Keratinocyte (primary cell): ENCODE measurements around the gene CLNK. TPM values are rescaled to one million over a fixed set of nuclear protein-coding genes. Genes with fewer than 3 reads are reported as not detected.
A peak's percentile ranks its signal among the peaks of the same experiment; 100 is the strongest.
"Not testable (repeated sequence)": the region's sequence is repeated elsewhere in the genome, so short reads cannot be mapped to it uniquely, and the experiment has no call there.

Experiments
- DNase-seq: peaks from one replicate; pipeline ENCODE4 v3.0.0-alpha.2; 2011; ENCODE audit warnings: low read depth, missing footprints, low spot score
- FAIRE-seq: peaks from 2 replicates; lab custom pipeline; 2011; peaks lifted over from hg19 to GRCh38; lab: Jason Lieb, UNC
- H2AFZ ChIP-seq: 2 replicates; pipeline ENCODE4 v1.6.0; 2012; ENCODE audit warnings: low read length, control low read depth, inconsistent platforms; ENCODE audit not compliant: control insufficient read depth
- H3K27ac ChIP-seq: 2 replicates; pipeline ENCODE4 v1.5.1; 2011; ENCODE audit warnings: low read length; ENCODE audit not compliant: control insufficient read depth, insufficient read depth
- H3K27me3 ChIP-seq: 3 replicates; pipeline ENCODE4 v1.6.0; 2011; ENCODE audit warnings: low read length; ENCODE audit not compliant: control insufficient read depth, insufficient read depth; ENCODE audit errors: extremely low read depth
- H3K36me3 ChIP-seq, 2 experiments: 2 replicates in 1 of 2; 3 replicates in 1 of 2; pipeline ENCODE4 v1.5.1; 2011; ENCODE audit warnings: low read length in 2 of 2, mild to moderate bottlenecking in 1 of 2; ENCODE audit not compliant: control insufficient read depth in 2 of 2, insufficient read depth in 2 of 2; ENCODE audit errors: extremely low read depth in 1 of 2
- H3K4me1 ChIP-seq: 3 replicates; pipeline ENCODE4 v1.5.1; 2011; ENCODE audit warnings: low read length; ENCODE audit not compliant: control insufficient read depth, insufficient read depth; ENCODE audit errors: extremely low read depth
- H3K4me2 ChIP-seq: 3 replicates; pipeline ENCODE4 v1.6.0; 2011; ENCODE audit warnings: low read depth, low read length; ENCODE audit not compliant: control insufficient read depth, insufficient read depth; ENCODE audit errors: extremely low read depth
- H3K4me3 ChIP-seq, 3 experiments: fragments of 200-600 bp in 1 of 3; sonication (generic) in 1 of 3; 2 replicates in 2 of 3; 3 replicates in 1 of 3; pipeline ENCODE4 v1.5.1; 2011 to 2016; ENCODE audit warnings: low read length in 3 of 3, mild to moderate bottlenecking in 3 of 3, control low read depth in 2 of 3, inconsistent platforms in 1 of 3, low read depth in 1 of 3, mixed read lengths in 1 of 3, mixed run types in 1 of 3, moderate library complexity in 1 of 3; ENCODE audit not compliant: control insufficient read depth in 2 of 3, insufficient read depth in 2 of 3; ENCODE audit errors: extremely low read depth in 1 of 3
- H3K79me2 ChIP-seq: 2 replicates; pipeline ENCODE4 v1.6.0; 2012; ENCODE audit warnings: low read length; ENCODE audit not compliant: control insufficient read depth, insufficient read depth
- H3K9ac ChIP-seq: 3 replicates; pipeline ENCODE4 v1.6.0; 2011; ENCODE audit warnings: low read length; ENCODE audit not compliant: control insufficient read depth, insufficient read depth; ENCODE audit errors: extremely low read depth
- H3K9me1 ChIP-seq: 3 replicates; pipeline ENCODE4 v1.6.0; 2011; ENCODE audit warnings: low read length; ENCODE audit not compliant: control insufficient read depth, insufficient read depth; ENCODE audit errors: extremely low read depth
- H3K9me3 ChIP-seq: 2 replicates; pipeline ENCODE4 v1.5.1; 2012; ENCODE audit warnings: low read depth, low read length; ENCODE audit not compliant: control insufficient read depth
- H4K20me1 ChIP-seq: 3 replicates; pipeline ENCODE4 v1.6.0; 2011; ENCODE audit warnings: low read length; ENCODE audit not compliant: control insufficient read depth, insufficient read depth; ENCODE audit errors: extremely low read depth
- CTCF ChIP-seq, 3 experiments: IDR thresholded peaks in 1 of 3; conservative IDR thresholded peaks in 1 of 3; optimal IDR thresholded peaks in 1 of 3; 2 replicates in 2 of 3; 3 replicates in 1 of 3; pipeline versions ENCODE3 to v1.5.1; 2011; ENCODE audit warnings: low read length in 3 of 3, mild to moderate bottlenecking in 3 of 3, moderate library complexity in 2 of 3, control low read depth in 1 of 3, inconsistent platforms in 1 of 3; ENCODE audit not compliant: insufficient read depth in 2 of 3; ENCODE audit errors: extremely low read depth in 1 of 3
- EZH2 ChIP-seq: IDR thresholded peaks from one replicate; pipeline ENCODE4 v1.6.1; 2012; ENCODE audit warnings: inconsistent platforms, mild to moderate bottlenecking, low read length, moderate library complexity
- dilution Hi-C: fragments of 300-500 bp; cut with MboI; formaldehyde crosslinking; loops from one replicate; pipeline ENCODE4 v1.7.0; 2020; ENCODE audit warnings: low sequenced_read_pairs; ENCODE audit not compliant: extremely low pct_ligation_motif_present
- polyA plus RNA-seq, 5 experiments: library from polyadenylated mRNA; depleted of rRNA in 3 of 5; stranded (reverse) in 3 of 5; stranded (forward) in 1 of 5; unstranded in 1 of 5; fragments of >200 nt; gene quantifications; 1 replicate in 1 of 5; 2 replicates in 3 of 5; 3 replicates in 1 of 5; pipeline versions ENCODE4 v1.2.1 to v1.2.3, GENCODE V29; 2011 to 2012; ENCODE audit warnings: missing spikeins in 2 of 5, low read depth in 1 of 5, low replicate concordance in 1 of 5

Gene CLNK
- polyA plus RNA-seq, 1 donor (not counting 4 experiments of a cell fraction or from before 2014, with no cell fraction given), result not detected

DNA sequence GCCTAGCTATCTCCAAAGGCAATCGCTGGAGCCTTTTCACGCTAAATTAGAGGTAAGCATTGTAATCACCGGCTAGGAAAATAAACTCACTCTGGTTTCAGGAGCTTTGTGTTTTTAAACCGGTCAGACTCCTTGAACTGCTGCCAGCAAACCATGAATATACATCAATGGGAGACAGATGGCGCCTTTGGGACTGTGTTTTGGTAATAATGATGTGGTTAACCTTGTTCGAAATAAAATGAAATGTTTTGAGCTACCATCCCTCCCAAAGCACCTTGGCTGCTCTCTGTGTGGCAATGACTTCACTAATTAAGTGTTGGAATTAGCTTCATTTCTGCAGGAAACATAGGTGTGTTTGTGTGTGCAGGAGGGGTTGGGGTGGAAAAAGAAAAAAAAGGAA lies 65.3 kb downstream of the CLNK start:
- TF ChIP-seq EZH2, result no peak
- peak in 1 of 3 experiments; percentile 32 for TF ChIP-seq CTCF (optimal IDR thresholded peaks at IDR 0.05 in 1 of 3, IDR thresholded peaks at IDR 0.05 in 1 of 3, conservative IDR thresholded peaks at IDR 0.05 in 1 of 3; ENCODE audit: extremely low read depth in 1 of 3, insufficient read depth in 2 of 3, low read length in 3 of 3)
- H3K27me3 ChIP-seq, result no peaks in the 10 kb centered on the region
- H4K20me1 ChIP-seq, result no peaks in the 10 kb centered on the region
- no peaks in the 10 kb centered on the region for H3K9me3 ChIP-seq
- no peak overlapping the region for H3K9ac ChIP-seq
- no peaks in the 10 kb centered on the region for H3K79me2 ChIP-seq
- H2AFZ ChIP-seq, result no peak overlapping the region
- no peak overlapping the region for H3K4me2 ChIP-seq
- no peak overlapping the region for H3K4me3 ChIP-seq
- H3K9me1 ChIP-seq, result no peaks in the 10 kb centered on the region
- DNase-seq (no peak), FAIRE-seq (no peak)
- no peaks in the 10 kb centered on the region for H3K4me1 ChIP-seq
- H3K27ac ChIP-seq, result no peak overlapping the region
- H3K36me3 ChIP-seq, result no peaks in the 10 kb centered on the region
- dilution Hi-C loops, result no loop called here

GRCh38 chr4:10614926-10615325 lies 69.6 kb downstream of the CLNK start:
- H3K4me3 ChIP-seq, H2AFZ ChIP-seq, dilution Hi-C loops, H3K27ac ChIP-seq, H3K36me3 ChIP-seq, H3K79me2 ChIP-seq, H3K9me1 ChIP-seq, FAIRE-seq, H3K9me3 ChIP-seq, H3K9ac ChIP-seq, H3K27me3 ChIP-seq, H3K4me1 ChIP-seq, H3K4me2 ChIP-seq, H4K20me1 ChIP-seq, DNase-seq: not testable (repeated sequence)

DNA sequence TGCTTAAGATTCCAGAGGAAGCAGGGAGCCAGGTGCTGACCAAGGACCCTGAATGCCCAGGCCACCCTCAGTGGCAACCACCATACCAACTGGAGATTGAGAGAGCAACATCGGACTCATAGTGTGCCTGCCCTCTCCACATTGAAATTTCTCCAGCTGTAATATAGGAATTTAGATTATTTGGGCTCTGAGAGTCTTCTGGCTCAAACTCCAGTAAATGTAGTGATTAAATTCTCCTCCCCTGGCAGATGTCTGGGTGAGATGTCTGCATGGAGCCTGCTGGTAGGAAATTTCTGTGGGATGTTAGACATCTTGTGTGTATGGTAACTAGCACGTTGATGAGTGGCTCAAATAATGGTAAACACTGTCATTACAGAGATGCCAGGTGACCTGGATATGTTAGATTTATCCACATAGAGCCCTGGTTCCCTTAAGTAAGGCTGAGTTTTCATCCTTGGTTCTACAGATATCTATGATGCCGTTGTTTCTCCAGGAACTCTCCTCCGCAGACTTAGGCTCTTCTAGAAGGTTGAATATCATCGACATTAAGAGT lies 70.6 kb downstream of the CLNK start:
- no peaks in the 10 kb centered on the region for H4K20me1 ChIP-seq
- H3K27ac ChIP-seq, result no peak overlapping the region
- dilution Hi-C loops, result no loop called here
- no peaks in the 10 kb centered on the region for H3K79me2 ChIP-seq
- FAIRE-seq (no peak), DNase-seq (no peak)
- no peak overlapping the region for H2AFZ ChIP-seq
- H3K9ac ChIP-seq, result no peak overlapping the region
- H3K27me3 ChIP-seq, result no peaks in the 10 kb centered on the region
- no peak overlapping the region for H3K4me3 ChIP-seq
- peaks cover 9% of the 10 kb centered on the region for H3K4me1 ChIP-seq
- H3K4me2 ChIP-seq, result no peak overlapping the region
- TF ChIP-seq CTCF (optimal IDR thresholded peaks at IDR 0.05 in 1 of 3, IDR thresholded peaks at IDR 0.05 in 1 of 3, conservative IDR thresholded peaks at IDR 0.05 in 1 of 3; ENCODE audit: extremely low read depth in 1 of 3, insufficient read depth in 2 of 3, low read length in 3 of 3) (no peak), EZH2 (no peak)
- H3K9me1 ChIP-seq, result no peaks in the 10 kb centered on the region
- H3K9me3 ChIP-seq, result no peaks in the 10 kb centered on the region
- H3K36me3 ChIP-seq, result no peaks in the 10 kb centered on the region
